Peyer's patch (tissue), 4 donors: ENCODE data around the gene LHFPL4.

ENCODE experiments used
- POLR2A ChIP-seq, 2 donors: fragments of 450-650 bp; IDR thresholded peaks; one replicate each; pipeline ENCODE4 v1.5.1; 2017; ENCODE audit warnings: antibody characterized with exemption in 2 of 2, mild to moderate bottlenecking in 2 of 2, moderate library complexity in 2 of 2
- TF ChIP-seq, protein P1 (sequence below), 6 experiments: fragments of 450-650 bp in 4 of 6; fragments of 200-600 bp in 2 of 6; sonication (generic) in 1 of 6; IDR thresholded peaks; one replicate each; pipeline ENCODE4 v1.5.1; 2017 to 2019; ENCODE audit warnings: antibody characterized with exemption in 6 of 6, mild to moderate bottlenecking in 3 of 6, moderate library complexity in 1 of 6

DNA sequence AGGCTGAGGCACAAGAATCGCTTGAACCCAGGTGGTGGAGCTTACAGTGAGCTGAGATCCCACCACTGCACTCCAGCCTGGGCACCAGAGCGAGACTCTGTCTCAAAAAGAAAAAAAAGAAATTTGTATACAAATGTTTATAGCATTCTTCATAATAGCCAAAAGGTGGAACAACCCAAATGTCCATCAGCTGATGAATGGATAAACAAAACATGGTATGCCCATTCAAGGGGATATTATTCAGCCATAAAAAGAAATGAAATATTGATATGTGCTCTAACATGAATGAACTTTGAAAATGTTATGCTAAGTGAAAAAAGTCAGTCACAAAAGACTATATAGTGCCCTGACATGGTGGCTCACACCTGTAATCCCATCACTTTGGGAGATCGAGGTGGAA is 11.4 kb downstream of the LHFPL4 start:
- TF ChIP-seq, protein P1, sequence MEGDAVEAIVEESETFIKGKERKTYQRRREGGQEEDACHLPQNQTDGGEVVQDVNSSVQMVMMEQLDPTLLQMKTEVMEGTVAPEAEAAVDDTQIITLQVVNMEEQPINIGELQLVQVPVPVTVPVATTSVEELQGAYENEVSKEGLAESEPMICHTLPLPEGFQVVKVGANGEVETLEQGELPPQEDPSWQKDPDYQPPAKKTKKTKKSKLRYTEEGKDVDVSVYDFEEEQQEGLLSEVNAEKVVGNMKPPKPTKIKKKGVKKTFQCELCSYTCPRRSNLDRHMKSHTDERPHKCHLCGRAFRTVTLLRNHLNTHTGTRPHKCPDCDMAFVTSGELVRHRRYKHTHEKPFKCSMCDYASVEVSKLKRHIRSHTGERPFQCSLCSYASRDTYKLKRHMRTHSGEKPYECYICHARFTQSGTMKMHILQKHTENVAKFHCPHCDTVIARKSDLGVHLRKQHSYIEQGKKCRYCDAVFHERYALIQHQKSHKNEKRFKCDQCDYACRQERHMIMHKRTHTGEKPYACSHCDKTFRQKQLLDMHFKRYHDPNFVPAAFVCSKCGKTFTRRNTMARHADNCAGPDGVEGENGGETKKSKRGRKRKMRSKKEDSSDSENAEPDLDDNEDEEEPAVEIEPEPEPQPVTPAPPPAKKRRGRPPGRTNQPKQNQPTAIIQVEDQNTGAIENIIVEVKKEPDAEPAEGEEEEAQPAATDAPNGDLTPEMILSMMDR (IDR thresholded peaks at IDR 0.05), result no peak
- no peak for TF ChIP-seq POLR2A (IDR thresholded peaks at IDR 0.05)
